ENCODE data around the gene RRM2.
A peak's percentile ranks its signal among the peaks of the same experiment; 100 is the strongest.

Gene RRM2

GRCh38 chr2:10095175-10095574 is 27.4 kb upstream of the RRM2 start:
- no peak for TF ChIP-seq CTCF (IDR thresholded peaks at IDR 0.05)

- TF ChIP-seq CTCF (IDR thresholded peaks at IDR 0.05) = no peak
Observed at GRCh38 chr2:10096641-10097040, 25.9 kb upstream of the RRM2 start.

GRCh38 chr2:10097352-10098148 is 25.0 kb upstream of the RRM2 start:
- peak; percentile 82 for TF ChIP-seq CTCF (IDR thresholded peaks at IDR 0.05)

- TF ChIP-seq CTCF (IDR thresholded peaks at IDR 0.05) = no peak
Observed at GRCh38 chr2:10101491-10101890, 21.0 kb upstream of the RRM2 start.

- TF ChIP-seq CTCF (IDR thresholded peaks at IDR 0.05) = no peak
Observed at GRCh38 chr2:10103179-10103578, 19.4 kb upstream of the RRM2 start.

- no peak for TF ChIP-seq CTCF (IDR thresholded peaks at IDR 0.05)
Observed at GRCh38 chr2:10109311-10109710, 13.2 kb upstream of the RRM2 start.

GRCh38 chr2:10119027-10119325 is 3.6 kb upstream of the RRM2 start:
- no peak for TF ChIP-seq CTCF (IDR thresholded peaks at IDR 0.05)
